Hippocampal formation (tissue), 2 donors: ENCODE results near the gene C1orf226.
"Not testable (repeated sequence)": the region's sequence is repeated elsewhere in the genome, so short reads cannot be mapped to it uniquely, and the experiment has no call there.

Source experiments
- DNase-seq, 2 donors: peaks; one replicate each; lab custom pipeline; 2025; lab: John Stamatoyannopoulos, UW

C1orf226 gene, protein sequence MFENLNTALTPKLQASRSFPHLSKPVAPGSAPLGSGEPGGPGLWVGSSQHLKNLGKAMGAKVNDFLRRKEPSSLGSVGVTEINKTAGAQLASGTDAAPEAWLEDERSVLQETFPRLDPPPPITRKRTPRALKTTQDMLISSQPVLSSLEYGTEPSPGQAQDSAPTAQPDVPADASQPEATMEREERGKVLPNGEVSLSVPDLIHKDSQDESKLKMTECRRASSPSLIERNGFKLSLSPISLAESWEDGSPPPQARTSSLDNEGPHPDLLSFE

GRCh38 chr1:162381383-162381782 lies at the start of gene C1orf226:
C1orf226 (plus strand) TSS chr1:162381728; CDS start chr1:162381902, 174 bp downstream.
- no peak for DNase-seq

- DNase-seq = no peak
Measured at GRCh38 chr1:162333991-162334390, 47.5 kb upstream of the C1orf226 start.

- DNase-seq = peak in 1 of 2 donors; percentile 5
Measured at GRCh38 chr1:162335126-162335525, 46.4 kb upstream of the C1orf226 start.

DNA sequence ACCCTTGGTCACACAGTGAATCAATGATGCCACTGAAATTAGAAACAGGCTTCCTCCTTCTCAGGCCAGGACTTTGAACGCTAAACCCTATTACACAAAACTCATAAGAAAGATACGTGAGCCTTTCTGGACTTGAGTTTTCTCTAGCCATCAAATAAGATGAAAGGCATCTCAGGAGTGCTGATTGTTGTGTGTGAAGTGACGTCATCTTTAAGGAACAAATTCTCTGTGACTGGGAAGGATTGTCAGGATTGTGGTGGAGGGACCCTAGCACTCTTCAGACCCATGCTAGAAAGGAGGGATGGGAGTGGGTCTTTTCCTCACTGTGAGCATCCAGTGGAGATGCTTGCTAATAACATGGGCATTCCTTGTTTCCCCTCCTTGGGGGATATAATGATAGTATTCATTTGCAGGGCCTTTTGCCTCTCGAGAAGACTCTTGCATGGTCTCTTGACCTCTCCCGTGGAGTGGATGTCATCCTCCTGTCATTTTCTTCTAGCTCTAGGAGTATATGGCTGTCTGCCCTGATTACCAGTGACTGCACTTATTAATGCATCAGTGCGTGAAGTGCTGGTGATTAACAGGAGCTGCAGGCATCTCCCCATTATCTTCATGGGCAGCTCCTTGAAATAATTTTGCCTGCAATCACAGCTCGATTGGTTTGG lies 44.8 kb upstream of the C1orf226 start:
- no peak for DNase-seq

DNA sequence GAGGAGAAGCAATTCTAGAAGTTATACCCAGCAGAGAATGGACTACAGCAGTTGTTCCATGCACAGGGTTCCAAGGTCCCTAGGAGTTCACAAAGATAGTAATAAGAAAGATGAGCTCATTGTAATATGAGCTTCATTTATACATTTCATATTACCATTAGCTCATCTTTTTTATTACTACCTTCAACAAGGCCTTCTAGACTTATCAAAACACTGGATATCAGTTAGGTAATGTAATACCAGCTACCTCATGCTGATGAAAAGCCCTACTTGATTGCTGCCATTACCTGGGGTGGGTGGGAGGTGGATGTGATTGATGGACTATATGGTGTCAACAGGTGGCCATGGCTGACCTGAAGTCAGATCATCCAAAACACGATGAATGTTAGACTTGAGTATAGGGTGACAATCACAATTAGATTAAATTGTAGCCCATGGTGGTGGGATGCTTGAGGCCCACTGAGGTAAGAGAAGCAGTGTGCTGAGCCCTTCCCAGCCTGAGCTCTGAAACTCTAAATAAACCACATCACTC lies 39.0 kb upstream of the C1orf226 start:
- no peak for DNase-seq

DNA sequence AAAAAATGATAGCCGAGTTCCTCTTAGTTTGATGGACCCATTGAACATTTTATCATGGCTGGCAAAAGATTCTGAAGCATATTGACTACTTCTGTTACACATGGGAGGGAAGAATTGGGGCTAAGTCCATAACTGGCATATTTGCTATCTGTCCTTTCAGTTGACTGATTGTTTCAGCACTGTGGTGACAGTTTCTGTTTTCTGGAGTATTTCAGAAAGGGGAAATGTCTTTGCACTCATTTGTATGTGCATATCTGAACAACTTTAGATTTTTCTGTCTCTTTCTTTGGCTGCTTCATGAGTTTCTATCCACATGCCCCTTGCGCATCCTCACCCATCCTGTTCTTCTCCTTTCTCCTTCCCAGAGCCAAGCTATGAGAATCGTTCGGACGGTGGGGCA lies 38.1 kb upstream of the C1orf226 start:
- no peak for DNase-seq

GRCh38 chr1:162347281-162347680 lies 34.2 kb upstream of the C1orf226 start:
- no peak for DNase-seq

DNA sequence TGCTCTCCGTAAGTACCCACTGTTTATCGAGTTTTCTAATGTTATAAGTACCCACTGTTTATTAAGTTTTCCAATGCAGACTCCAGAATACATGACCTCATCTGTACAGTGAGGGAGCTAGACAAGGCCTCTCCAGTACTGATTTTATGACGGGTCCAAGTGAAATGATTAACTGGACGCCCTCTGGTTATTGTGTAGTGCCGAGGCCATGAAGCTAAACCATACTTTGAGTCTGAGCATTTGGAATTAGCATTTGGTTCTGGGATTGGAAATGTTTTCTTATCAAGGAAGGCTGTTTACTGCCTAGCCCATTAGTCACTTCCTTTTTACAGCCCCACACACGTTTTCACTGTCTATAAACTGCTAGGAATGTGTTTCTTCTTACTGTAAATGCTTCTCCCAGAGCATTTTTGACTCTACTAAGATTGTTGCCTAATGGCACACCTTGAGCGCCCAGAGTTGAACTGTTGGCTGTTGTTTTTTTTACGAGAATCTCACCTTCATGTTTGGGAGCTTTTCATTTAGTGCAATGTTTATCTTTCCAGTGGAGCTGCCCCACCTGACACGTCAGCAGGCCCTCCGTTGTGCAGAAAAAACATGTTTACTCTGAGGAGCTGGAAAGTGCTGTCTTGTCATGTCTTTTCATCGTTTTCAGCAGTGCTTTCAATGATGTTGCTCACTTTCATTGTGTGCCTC lies 31.7 kb upstream of the C1orf226 start:
- no peak for DNase-seq

DNA sequence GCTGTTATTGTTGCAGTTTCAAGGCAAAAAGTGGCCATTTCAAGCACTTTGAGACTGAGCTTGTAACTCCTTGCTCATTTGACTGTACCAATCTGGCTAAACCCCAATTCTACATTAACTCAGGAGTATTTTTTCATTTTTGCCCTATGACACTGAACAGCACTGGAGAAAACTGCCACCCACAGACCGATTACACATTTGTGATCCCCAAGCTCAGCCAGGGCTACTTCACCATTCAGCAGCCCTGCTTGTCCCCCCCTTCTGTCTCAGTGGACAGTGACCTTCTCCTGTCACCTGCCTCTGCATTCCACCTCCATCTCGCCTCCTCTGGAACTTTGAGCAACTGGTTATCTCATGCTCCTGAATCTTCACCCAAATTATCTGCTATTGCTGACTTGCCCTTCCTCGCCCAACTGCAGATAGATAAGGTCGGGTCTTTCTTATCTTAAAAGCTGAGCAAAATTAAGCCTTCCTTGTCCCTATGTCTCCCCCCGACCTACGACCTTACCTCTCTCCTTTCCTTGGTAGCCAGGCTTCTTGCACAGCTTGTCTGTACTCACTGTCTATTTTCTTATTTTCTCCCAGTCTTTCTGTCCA lies 30.2 kb upstream of the C1orf226 start:
- no peak for DNase-seq

DNA sequence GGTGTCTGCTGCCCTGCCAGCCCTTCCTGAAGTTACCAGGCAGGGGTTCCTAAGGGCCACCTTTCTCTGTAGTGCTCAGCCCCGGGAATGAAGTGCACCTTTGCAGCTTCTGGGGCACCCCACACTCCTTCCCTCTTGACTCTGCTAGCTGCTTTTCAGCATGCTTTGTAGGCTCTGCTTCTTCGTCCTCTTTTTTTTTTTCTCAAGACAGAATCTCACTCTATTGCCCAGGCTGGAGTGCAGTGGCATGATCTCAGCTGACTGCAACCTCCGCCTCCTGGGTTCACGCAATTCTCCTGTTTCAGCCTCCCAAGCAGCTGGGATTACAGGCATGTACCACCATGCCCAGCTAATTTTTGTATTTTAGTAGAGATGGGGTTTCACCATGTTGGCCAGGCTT lies 29.7 kb upstream of the C1orf226 start:
- DNase-seq = not testable (repeated sequence)

DNA sequence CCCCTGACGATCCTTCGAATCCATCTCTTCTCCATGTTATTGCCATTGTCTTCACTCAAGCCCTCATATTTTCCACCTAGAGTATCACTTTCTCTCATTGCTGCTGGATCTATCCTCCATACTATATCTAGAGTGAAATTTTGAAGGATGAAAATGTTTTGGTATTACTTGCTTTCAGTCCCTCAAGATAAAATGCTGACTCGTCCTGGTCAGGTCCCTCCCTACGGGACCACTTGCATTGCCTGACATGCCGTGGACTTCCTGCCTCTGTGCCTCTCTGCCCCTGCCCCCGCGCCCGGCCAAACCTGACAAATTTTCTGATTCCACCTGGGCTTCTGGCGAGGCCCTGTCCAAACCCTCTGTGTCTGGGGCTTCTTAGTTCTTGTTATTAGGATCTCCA lies 28.4 kb upstream of the C1orf226 start:
- no peak for DNase-seq

DNA sequence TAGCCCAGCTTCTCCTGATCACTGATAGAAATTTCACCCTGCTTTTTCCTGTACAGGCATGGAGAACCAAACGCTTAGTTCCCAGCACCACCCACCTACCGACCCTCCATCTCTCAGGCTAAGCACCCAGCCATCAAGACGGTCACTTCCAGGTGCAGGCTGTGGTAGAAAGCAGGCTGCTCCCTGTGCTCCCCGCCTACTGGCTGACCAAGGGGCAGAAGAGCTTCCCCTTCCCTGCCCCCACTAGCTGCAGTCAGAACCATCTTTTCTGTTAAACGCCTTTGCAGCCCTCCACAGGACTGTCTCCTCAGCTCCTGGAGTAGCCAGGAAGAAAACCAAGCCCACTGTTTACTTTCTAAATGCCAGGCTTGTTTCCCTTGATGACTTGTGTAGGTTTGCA lies 27.8 kb upstream of the C1orf226 start:
- no peak for DNase-seq

DNA sequence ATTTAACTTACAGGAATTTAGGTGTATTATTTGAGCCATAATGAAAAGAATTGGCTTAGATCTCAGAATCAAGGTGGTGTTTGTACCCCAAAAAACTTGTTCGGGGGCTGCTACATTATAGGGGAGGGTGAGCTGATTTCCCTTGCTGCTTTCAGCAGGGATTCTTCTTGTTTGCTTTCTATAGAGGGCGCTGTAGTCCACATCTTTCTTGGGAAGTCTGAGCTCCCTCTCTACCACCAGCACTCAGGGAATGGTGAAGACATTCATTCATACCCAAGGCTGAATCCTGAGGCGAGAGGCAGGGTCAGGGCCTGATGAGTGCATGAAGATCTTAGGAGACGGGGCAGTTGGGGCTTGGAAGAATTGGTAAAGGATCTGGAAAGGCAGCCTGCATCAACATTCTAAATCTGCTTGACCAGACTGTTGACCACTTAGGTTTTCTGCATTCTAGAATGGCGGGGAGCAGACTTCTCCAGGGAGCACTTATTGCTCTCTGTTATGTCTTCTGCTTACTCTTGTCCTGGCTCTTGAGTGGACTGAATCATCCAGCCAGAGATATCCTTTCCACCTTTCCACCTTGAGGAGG lies 23.8 kb upstream of the C1orf226 start:
- DNase-seq = no peak

DNA sequence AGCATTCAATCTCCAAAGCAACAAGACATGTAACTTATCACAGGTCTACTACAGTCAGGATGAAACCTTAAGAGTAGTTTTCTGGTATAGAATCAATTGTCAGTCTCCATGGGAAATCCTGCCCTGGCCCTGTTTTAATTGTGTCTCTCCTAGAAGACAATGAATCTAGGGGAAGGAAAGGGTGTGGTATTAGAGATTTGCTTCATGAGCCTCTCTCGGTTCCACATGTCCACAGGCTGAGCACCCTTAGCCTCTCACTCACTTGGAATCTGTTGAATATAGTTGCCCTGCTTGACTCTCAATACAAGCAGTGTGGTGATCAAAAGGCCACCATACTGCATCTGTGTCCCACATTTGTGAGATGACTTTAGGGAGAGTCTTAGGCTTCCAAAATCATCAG lies 22.6 kb upstream of the C1orf226 start:
- no peak for DNase-seq

DNA sequence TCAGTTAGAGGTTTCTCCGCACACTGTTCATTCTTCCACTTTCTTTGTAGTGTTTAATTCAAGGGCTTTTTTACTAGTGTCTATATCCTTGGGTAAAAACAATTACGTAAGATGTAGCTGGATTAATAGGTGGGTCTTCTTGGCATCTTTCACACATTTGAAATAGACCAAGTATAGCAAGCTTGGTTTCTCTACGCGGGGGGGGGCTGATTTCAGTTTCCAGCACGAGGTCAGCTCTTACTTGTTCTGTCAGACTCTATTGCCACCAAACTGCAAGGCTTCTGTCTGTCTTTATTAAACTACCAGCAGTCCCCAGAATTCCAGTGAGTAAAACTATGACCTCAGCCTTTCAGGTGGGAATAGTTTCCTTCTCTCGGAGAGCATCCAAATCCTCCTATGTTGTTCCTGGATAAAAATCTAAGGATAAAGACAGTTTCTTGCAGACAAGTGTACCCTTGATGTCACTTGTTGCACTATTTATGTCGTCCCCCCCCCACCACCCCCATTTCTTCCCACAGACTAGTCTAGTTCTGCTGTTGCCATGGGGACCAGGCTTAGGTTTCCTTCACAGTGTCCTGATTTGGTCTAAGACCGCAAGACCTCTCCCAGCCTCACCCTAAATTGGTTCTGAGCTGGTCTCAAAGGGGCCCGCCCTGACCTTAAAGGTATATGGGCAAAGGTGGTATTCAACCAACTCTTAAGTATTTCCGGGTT lies 21.8 kb upstream of the C1orf226 start:
- no peak for DNase-seq

GRCh38 chr1:162360237-162360873 lies 21.2 kb upstream of the C1orf226 start:
- no peak for DNase-seq

DNA sequence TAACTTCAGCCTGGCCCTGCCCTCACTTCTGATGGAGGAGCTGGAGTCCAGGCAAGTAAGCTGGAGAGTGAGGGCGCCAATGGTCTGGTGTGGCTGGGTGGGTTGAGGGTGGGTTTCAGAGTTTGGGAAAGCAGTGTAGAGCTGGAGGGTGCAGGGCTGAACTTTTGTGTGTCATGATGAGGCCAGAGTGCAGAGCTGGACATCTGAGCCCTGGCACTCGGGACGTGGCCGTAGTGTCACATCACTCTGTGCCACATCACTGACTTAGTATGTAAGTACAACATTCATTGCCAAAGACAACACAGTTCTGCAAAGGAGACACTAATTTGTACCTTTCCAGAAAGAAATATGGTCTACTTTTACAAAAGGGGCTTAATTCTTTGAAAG lies 20.7 kb upstream of the C1orf226 start:
- DNase-seq = no peak

DNA sequence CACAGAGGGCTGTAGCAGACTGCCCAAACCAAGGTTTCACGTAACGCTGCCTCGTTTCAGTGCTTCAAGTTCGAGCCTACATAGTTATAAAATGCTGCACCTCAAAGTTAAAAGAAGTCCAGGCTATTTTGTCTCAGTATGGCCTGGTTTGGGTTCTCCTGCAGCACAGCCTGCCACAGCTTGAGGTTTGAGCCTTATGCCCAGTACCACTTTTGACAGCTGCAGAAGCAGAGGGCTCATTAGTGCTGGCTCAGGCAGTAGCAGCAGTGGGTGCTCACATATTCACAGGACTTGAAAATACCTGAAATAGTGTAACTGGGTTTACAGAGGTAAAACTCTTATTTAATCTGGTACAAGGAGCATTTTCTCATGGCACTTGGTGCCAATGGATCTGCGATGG lies 20.2 kb upstream of the C1orf226 start:
- no peak for DNase-seq

DNA sequence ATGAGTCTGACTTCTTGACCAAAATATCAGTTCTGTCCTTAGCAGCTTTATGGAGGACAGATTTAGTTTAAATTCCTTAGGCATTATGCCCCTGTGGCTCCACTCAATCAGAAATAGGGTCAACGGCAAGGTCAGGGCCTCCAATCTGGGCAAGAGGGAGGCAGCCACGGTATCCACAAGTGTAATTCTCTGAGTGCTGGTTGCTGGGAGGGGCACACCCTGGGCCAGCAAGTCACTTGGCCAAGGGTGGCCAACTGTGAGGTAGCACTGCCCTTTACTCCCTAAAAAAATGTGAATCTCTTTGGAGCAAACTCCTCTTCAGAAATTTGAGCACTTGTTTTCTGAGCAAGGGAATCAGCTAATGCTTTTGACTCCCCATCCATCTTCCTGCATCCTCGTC lies 17.7 kb upstream of the C1orf226 start:
- DNase-seq = no peak

DNA sequence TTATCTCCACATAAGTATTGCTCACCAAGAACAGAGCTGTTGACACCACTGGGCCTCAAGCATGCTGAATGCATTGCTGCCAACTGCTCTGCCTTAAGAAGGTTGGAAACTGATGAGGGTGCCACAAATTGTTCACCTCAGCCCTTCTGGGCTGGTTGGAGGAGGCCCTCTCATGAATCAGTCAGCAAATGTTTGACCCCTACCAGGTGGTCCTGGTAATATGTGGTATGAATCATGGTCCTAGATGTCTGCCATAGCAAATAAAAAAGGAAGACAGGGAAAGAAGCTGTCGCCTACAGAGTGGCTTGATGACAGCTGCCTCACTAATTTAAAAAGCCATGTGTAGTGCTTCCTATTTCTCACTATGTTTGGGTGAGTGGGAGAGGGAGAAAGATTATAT lies 17.0 kb upstream of the C1orf226 start:
- DNase-seq = no peak
